Measurements from ENCODE around the gene ACOT12.

DNA sequence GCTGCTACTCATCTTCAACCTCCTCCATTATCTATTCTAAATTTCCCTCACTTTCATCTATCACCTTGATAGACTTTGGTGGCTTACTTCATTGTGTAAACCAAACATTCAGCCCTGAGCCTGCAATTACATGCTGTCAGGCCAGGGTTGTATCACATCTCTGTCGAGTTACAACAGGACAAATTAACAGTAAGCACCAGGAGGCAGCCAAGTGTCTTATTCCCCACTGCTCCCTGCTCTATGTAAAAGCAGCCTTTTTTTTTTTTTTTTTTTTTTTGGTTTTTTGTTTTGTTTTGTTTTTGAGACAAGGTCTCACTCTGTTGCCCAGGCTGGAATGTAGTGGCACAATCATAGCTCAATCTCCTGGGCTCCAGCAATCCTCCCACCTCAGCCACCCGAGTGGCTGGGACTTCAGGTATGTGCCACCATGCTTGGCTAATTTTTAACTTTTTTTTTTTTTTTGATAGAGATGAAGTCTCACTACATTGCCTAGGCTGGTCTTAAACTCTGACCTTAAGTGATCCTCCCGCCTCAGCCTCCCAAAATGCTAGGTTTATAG, 107.8 kb downstream of the ACOT12 start:
- TF ChIP-seq, protein P1, sequence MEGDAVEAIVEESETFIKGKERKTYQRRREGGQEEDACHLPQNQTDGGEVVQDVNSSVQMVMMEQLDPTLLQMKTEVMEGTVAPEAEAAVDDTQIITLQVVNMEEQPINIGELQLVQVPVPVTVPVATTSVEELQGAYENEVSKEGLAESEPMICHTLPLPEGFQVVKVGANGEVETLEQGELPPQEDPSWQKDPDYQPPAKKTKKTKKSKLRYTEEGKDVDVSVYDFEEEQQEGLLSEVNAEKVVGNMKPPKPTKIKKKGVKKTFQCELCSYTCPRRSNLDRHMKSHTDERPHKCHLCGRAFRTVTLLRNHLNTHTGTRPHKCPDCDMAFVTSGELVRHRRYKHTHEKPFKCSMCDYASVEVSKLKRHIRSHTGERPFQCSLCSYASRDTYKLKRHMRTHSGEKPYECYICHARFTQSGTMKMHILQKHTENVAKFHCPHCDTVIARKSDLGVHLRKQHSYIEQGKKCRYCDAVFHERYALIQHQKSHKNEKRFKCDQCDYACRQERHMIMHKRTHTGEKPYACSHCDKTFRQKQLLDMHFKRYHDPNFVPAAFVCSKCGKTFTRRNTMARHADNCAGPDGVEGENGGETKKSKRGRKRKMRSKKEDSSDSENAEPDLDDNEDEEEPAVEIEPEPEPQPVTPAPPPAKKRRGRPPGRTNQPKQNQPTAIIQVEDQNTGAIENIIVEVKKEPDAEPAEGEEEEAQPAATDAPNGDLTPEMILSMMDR (IDR thresholded peaks at IDR 0.05) = no peak
- no peak for TF ChIP-seq EP300 (IDR thresholded peaks at IDR 0.05)
